Left kidney (tissue), 2 donors: ENCODE measurements around the gene NT5C1A. TPM values are rescaled to one million over a fixed set of nuclear protein-coding genes. Genes with fewer than 3 reads are reported as not detected.
A peak's percentile ranks its signal among the peaks of the same experiment; 100 is the strongest.

Experiments used
- DNase-seq: peaks from one replicate; pipeline ENCODE4 v3.0.0-alpha.2; 2013
- polyA plus RNA-seq: library from polyadenylated mRNA; unstranded; fragments of 120-200 nt; gene quantifications from one replicate; pipeline ENCODE4 v1.2.1, GENCODE V29; 2013; ENCODE audit not compliant: insufficient read length

The NT5C1A gene
- polyA plus RNA-seq, 1 donor = 1.00 TPM

GRCh38 chr1:39690225-39690624 is 18.3 kb upstream of the NT5C1A start:
- no peak for DNase-seq

GRCh38 chr1:39689635-39690034 is 17.7 kb upstream of the NT5C1A start:
- DNase-seq = no peak

- DNase-seq = no peak
These were observed 17.3 kb upstream of the NT5C1A start for GRCh38 chr1:39689214-39689613.

- no peak for DNase-seq
These were observed 16.8 kb upstream of the NT5C1A start for GRCh38 chr1:39688706-39689105.

- no peak for DNase-seq
These were observed 15.3 kb upstream of the NT5C1A start for GRCh38 chr1:39687243-39687642.

GRCh38 chr1:39685071-39685470 is 13.2 kb upstream of the NT5C1A start:
- DNase-seq = no peak

GRCh38 chr1:39684313-39684664 is 12.4 kb upstream of the NT5C1A start:
- DNase-seq = no peak

- DNase-seq = no peak
These were observed 11.8 kb upstream of the NT5C1A start for GRCh38 chr1:39683591-39684312.

- DNase-seq = no peak
These were observed 10.1 kb upstream of the NT5C1A start for GRCh38 chr1:39681999-39682398.

- no peak for DNase-seq
These were observed 9.4 kb upstream of the NT5C1A start for GRCh38 chr1:39681294-39681693.

- no peak for DNase-seq
These were observed 8.8 kb upstream of the NT5C1A start for GRCh38 chr1:39680751-39681150.

GRCh38 chr1:39679821-39680220 is 7.9 kb upstream of the NT5C1A start:
- no peak for DNase-seq

- no peak for DNase-seq
These were observed 7.0 kb upstream of the NT5C1A start for GRCh38 chr1:39678889-39679288.

GRCh38 chr1:39677645-39678044 is 5.7 kb upstream of the NT5C1A start:
- no peak for DNase-seq

- no peak for DNase-seq
These were observed 5.1 kb upstream of the NT5C1A start for GRCh38 chr1:39676948-39677548.

GRCh38 chr1:39675220-39675619 is 3.3 kb upstream of the NT5C1A start:
- DNase-seq = no peak

GRCh38 chr1:39673215-39673614 is 1.3 kb upstream of the NT5C1A start:
- no peak for DNase-seq

- peak; percentile 22 for DNase-seq
These were observed 642 bp upstream of the NT5C1A start for GRCh38 chr1:39672551-39672947.

GRCh38 chr1:39671433-39671792 is 494 bp downstream of the NT5C1A start:
- peak; percentile 33 for DNase-seq

GRCh38 chr1:39670689-39671088 is 1.2 kb downstream of the NT5C1A start:
- DNase-seq = no peak

- DNase-seq = no peak
These were observed 3.0 kb downstream of the NT5C1A start for GRCh38 chr1:39668894-39669293.

GRCh38 chr1:39668111-39668510 is 3.8 kb downstream of the NT5C1A start:
- no peak for DNase-seq

- DNase-seq = no peak
These were observed 5.1 kb downstream of the NT5C1A start for GRCh38 chr1:39666772-39667171.

GRCh38 chr1:39663559-39663958 is 8.3 kb downstream of the NT5C1A start:
- DNase-seq = no peak
